Stimulated activated naive CD4-positive, alpha-beta T cell (primary cell): Measurements from ENCODE around the gene C20orf96.
"Not testable (repeated sequence)": the region's sequence is repeated elsewhere in the genome, so short reads cannot be mapped to it uniquely, and the experiment has no call there.

ENCODE experiments used
- DNase-seq, 6 experiments: peaks; one replicate each; lab custom pipeline; 2025; lab: John Stamatoyannopoulos, UW

Gene C20orf96

DNA sequence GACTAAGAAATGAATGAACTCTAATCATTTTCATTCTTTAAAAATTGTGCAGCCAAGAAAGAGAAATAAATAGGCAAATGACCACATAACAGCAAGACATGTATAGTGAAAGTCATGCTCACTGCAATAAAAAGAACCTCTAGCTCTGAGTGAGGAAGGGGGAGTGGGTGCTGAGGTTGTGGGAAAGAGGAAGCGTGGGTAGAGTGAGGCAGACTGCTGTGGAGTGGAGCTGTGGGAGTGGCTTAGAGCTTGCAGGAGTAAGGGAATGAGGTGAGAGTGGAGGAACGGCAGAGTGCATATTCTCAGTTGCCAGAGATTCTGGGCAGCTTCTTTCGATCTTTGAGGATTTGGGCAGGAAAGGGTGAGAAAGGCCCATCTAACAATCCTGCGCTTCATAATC lies 53.1 kb downstream of the C20orf96 start:
- peak in 1 of 6 experiments; percentile 13 for DNase-seq

DNA sequence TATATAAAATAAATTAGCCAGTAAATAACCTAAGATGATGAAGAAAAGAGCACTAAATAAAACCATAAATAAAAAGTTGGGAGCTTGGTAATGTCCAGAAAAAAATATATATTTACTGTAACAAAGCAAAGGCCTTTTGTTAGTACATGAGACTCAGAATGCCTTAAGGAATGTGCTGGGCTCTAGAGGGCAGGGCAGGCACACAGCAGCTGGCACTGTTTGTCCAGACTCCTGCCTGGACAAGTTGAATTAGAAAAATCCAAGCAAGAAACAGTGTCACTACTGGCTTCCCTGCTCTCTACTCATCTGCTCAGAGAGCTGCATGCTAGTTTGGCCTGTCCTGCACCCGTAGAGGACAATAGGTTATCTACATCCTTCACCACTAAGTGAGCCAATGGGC lies 54.7 kb downstream of the C20orf96 start:
- no peak for DNase-seq

DNA sequence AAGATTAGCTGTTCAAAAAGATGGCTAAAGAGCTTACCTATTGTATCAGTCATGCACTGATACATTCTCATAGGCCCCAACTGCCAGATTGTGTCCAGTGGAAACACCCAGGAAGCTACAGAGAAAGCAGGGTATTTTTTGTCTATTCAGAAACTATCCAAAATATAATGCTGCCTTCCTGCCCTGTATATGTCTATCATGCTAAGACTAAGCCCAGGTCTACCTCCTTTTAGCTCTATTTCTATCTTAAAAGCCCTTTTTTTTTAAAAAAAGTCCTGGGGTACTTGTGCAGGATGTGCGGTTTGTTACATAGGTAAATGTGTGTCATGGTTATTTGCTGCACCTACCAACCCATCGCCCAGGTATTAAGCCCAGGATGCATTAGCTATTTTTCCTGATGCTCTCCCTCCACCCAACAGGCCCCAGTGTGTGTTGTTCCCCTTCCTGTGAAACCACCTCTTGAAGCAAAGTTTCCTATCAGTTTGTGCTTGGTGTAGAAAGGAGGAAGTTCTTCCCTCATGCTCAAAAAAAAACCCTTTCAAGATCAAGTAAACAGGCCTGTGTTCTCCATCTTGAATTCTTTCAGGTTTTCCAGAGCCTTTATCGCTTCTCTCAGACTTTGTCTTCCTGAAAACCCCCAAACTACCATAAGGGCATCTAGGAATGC lies 63.0 kb downstream of the C20orf96 start:
- peak in 3 of 6 experiments; percentile 32 to 47 (median 39) for DNase-seq

DNA sequence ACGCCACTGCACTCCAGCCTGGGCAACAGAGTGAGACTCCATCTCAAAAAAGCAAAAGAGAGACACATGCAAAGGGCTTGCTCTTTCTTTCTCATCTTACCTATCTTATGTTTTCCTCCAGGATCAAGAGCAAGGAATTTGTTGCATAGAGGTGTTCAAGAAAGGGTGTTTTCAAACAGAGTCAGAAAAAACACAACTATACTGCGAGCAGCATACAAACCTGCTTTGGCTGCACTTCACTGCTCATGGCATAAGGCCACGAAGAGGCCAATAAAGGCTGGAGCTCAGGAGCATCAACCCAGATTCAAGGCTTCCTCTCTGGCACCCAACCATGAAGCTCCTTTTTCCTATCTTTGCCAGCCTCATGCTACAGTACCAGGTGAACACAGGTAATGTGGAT lies 63.6 kb downstream of the C20orf96 start, which contains the start of gene DEFB129:
Gene DEFB129, plus strand, starts transcription at position 301 of the 400 bp plus-strand sequence. Its CDS starts 31 bp downstream, at position 332.
- DNase-seq = no peak

DNA sequence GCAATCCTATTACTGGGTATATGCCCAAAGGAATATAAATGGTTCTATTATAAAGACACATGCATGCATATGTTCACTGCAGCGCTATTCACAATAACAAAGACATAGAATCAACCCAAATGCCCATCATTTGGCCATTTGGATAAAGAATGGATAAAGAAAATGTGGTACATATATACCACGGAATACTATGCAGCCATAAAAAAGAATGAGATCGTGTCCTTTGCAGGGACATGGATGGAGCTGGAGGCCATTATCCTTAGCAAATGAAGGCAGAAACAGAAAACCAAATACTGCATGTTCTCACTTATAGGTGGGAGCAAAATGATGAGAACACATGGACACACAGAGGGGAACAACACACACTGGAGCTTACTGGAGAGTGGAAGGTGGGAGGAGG lies 64.7 kb downstream of the C20orf96 start:
- not testable (repeated sequence) for DNase-seq

DNA sequence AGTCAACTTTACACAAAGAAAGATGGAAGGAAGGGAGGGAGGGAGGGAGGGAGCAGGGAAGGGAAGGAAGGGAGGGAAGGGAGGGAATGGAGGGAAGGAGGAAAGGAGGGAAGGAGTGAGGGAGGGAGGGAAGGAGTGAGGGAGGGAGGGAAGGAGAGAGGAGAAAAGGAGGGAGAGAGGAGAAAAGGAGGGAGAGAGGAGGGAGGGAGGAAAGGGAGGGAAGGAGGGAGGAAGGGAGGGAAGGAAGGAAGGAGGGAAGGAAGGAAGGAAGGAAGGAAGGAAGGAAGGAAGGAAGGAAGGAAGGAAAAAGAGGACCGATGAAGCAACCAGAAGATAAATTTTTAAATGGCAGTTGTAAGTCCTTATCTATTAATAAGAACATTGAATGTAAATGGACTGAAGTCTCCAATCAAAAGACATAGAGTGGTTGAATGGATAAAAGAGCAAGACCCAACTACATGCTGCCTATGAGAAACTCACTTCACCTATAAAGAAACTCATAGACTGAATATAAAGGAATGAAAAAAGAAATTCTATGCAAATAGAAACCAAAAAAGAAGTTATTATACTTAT lies 69.2 kb downstream of the C20orf96 start:
- DNase-seq = no peak
